HG02759 (cell line): ENCODE measurements around the gene MACROD2.

Source experiments
- ATAC-seq: cut with Tn5 transposase; IDR thresholded peaks from one replicate; pipeline ENCODE4 v1.9.1; 2021; ENCODE audit warnings: mild to moderate bottlenecking, moderate library complexity; ENCODE audit not compliant: unreplicated experiment

MACROD2 gene

GRCh38 chr20:14569641-14570040, 574.3 kb downstream of the MACROD2 start:
- no peak for ATAC-seq

DNA sequence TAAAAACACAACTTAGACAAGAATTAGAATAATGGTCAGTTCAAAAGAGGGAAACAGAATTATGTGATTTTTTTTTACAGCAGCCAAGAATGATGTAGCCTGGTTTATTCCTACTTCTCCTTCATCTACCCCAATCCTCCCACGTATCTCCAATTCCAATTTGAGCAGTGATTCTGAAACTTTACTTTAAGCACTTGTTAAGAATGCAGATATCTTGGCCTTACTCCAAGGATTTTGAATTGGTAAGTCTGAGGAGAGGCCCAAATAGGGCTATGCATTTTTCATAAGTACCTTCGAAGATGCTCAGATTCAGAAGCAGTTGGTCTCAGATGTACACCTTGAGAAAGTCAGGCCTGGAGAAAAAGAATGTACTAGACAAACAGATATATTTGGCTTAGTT, 575.5 kb downstream of the MACROD2 start:
- ATAC-seq, result no peak

- no peak for ATAC-seq
These were observed 578.4 kb downstream of the MACROD2 start for GRCh38 chr20:14573676-14574075.

GRCh38 chr20:14576196-14576877, 581.0 kb downstream of the MACROD2 start:
- no peak for ATAC-seq

DNA sequence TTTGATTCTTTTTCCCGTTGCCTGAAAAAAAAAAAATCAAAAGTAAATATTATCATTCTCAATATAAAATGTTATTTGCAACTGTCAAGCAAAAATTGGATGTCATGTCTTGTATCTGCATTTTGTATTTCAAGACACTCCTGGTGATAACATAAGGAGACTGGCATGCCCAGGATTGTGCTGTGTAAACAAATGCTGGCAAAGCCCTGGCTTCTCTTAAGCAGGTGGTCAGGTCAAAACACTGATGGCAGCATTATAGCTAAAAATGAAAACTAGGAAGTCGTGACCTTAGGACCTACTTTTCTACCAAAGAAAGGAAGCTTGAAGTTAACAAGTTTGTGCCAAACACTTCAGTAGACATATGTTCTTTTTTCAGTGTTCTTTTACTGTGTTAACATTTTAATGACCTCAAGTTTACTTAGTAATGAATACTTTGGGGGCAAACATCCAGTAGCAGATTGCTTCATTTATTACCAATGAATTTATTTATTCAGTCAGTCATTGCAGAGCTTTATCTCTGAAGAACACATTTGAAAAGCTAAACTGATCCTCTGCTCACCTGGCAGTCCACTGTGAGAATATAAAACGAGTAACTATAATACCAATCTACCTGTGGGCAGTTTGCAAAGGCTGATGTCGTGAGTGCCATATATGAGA, 585.2 kb downstream of the MACROD2 start:
- no peak for ATAC-seq

DNA sequence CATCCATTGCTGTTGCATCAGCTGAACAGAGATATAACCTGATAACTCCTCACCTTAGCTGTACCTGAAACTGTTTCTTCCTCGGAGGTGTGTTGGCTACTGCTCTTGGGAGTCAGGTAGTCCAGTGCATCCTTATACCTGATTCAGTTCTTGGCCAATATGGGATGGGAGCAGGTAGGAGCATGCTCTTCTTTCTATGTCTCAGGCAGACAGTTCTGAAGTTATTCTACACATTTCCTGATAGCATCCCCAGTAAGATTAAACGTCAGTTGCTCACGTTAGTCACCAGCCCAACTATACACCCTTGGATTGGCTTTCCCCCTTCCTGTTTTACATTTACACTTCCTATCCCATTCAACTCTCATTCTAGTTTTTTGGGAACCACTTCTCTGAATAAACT, 586.4 kb downstream of the MACROD2 start:
- ATAC-seq, result no peak

DNA sequence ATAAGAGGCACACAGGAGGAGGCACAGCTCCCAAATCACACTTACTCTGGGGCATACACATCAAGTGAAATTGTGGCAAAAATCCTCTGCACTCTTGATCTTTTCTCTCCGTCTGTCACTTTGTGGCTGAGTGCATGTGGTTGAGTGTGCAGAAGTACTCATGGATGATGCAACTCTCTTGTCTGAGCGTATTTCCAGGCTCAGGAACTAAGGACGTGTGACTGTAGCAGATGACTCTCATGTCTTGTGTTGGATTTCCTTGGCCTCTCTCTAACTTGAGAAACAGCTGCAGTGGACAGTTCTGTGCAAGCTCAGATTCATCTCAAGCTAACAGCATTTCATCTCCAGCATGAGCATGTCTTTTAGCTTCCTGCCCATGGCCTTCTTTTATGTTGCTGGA, 587.5 kb downstream of the MACROD2 start:
- no peak for ATAC-seq

GRCh38 chr20:14583413-14583812, 588.1 kb downstream of the MACROD2 start:
- no peak for ATAC-seq

- no peak for ATAC-seq
These were observed 594.1 kb downstream of the MACROD2 start for GRCh38 chr20:14589383-14589782.

- ATAC-seq, result no peak
These were observed 599.7 kb downstream of the MACROD2 start for GRCh38 chr20:14595051-14595450.

- no peak for ATAC-seq
These were observed 601.9 kb downstream of the MACROD2 start for GRCh38 chr20:14597206-14597715.

DNA sequence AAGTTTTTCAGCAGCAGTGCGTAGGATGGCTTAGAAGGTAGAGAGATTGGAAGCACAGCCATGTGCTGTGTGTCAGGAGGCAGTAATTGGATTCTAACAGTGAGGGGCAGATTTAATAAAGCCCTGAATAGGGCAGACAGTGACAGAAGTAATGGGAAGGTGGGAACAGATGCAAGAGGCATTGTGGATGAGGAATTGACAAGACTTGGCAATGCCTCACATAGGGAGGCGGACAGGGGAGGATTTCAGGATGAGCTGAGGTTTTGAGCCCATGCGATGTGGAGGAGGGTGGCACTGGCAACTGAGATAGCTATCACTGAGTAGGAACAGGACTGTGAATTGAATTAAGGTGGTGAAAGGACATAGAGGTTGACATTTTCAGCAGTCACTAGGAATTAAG, 604.3 kb downstream of the MACROD2 start:
- ATAC-seq, result no peak

DNA sequence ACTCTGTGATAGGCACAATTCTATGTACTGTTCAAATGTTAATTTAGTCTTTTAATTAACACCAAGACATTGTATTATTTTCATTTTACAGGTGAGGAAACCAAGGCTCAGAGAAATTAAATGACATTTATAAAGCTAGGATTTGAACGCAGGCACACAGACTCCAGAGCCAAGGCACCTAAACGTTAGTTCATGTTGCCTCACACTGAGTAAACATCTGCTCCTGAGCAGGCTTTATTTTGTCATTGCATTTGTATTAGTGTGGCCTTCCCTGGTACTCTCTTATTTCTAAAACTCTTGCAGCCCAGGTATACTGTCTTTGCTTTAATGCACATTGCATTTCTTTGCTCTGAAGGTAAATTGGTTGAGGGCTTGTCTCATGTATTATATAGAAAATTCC, 605.2 kb downstream of the MACROD2 start:
- ATAC-seq, result no peak

DNA sequence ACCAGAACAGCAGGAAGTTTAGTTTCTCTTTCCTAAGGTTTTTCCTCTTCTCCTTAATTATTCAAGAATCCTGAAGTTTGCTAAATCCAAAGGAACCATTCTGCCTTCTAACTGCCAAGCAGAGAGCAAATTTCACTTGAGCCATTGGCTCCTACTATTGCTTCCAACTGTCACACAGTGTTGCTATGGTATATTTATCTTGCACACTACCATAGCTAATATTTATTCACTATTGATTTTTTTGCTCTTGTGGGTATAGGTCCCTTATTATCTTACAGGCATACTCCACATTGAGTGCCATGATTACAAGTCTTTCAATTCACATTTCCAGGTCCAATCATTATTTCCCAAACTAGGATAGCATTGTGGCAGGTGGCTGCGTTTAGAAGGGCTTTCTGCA, 608.8 kb downstream of the MACROD2 start:
- no peak for ATAC-seq

DNA sequence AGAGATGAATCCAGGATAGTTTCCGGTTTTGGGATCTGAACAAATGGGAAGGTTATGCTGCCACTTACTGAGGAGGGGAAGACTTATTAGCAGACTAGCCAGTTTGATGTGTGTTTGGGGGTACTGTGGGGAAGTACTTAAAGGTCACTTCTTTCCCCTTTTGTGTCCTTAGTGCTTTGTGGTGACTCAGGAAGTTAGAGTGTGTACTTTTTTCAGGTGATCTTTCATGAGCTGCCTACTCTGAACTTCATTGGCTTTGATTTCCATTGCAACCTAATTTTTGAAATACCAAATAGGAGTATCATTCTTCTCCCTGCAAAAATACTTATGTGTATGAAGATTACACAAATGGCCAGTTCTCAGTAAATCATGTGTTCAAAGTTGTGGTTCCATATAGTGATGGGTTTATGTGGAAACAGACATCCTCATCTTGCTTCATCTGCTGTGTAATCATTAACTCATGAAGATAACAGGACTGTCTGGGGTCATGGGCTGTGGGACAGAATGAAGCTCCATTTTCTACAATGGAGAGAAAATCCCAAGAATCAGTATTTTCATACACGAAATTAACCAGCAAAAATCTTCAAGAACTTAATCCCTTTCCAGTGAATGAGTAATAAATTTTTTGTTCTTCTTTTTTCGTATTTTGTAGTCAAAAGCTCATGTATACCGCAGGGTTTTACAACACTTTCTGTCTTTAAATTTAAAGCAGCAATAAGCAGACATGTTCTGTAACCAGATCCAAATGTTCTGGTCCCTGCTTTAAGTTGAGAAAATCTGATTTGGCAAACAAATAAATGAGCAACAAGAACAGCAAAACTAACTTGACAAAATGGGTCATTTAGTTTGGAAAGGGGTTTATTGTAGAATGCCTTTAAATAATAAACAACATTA, 614.3 kb downstream of the MACROD2 start:
- no peak for ATAC-seq

DNA sequence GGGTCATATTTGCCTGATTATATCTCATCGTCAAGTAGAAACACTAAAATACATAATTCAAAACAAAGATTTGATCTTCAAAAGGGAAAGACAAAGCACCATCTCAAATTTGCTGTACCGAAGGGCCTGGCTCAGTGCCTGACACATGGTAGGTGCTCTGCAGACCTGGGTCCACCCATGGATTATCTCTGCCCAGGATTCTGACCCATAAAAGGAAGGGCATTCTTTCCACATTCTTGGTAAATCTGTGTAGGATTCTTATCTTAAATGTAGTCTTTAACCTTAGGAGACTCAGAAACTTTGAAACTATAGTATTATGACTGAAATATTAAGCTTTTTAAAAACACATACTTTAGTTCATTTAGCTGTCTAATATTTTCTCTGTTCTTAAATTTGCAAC, 616.2 kb downstream of the MACROD2 start:
- ATAC-seq, result no peak

DNA sequence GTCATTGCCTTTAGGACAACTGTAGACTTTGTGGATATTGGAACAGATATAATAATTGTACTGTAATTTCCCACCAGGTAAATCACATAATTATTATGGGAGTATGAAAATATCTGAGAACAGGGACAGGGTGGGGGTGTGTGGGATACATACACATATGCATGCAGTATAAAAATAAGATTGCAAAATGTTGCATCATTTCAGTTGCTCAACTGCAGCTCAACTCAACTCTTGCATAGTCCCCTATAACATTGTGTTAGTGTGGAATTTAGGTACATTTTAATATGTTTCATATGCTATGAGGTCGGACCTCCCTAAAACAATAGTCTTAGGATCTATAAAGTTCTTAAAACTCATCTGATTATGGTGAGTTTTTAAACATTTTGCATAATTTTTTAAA, 617.1 kb downstream of the MACROD2 start:
- ATAC-seq, result no peak

DNA sequence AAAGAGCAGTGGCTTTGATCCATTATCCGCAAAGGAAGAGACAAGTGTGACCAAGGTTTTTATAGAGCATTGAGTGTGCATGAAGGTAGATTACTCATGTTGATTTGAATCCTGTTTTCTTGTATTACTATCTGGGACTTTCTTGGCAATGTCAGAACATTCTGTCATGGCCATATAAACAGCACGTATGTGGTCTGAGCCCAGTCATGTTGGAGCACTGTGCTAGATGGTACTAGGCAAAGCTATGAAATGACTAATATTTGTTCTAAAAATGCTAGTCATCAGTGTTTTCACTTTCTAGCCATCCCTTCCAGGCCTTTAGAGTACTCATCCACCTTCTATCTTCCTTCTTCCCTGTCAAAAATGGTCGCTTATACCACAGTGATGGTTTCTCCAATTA, 620.7 kb downstream of the MACROD2 start:
- ATAC-seq, result no peak

DNA sequence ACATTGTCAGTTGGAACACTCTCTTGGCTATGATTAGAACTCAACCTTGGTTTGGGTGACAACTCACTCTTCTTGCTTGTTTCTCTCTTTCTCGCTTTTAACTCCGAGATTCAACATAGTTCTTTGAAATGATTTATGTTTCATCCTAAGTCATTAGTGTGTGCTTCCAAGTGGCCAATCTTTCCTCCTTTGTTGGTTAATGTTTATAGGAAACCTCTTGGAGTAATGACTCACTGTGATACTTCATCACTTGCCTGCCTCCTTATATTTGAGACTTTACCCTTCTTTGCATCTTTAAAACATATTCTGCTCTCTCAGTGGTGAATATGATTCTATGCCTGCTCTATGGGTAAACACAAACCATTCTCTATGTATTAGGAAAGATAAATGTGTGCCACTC, 621.8 kb downstream of the MACROD2 start:
- no peak for ATAC-seq

GRCh38 chr20:14619411-14619810, 624.1 kb downstream of the MACROD2 start:
- ATAC-seq, result no peak

- ATAC-seq, result no peak
These were observed 627.5 kb downstream of the MACROD2 start for GRCh38 chr20:14622796-14623195.

DNA sequence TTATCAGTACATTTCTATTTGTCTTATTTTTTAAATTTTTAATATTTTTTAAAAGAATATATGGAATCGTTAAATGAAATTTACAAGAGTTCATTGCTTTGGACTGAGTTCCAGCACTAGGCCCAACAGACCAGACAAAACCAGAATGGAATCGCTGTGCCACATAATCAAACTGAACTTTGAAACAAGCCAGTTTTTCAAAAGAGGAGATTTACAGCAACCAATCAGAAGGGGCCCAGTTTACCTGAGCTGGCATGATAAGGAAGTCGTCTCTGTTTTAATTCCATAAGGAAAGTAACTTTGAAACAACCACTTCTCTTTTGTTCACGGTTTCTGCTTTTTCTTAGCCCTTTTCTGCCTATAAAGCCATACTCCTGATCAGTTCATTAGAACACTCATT, 635.7 kb downstream of the MACROD2 start:
- no peak for ATAC-seq
